Sigmoid colon (tissue), 4 donors: Measurements from ENCODE around the gene TNFRSF18.

ENCODE experiments used
- CTCF ChIP-seq, 4 experiments: fragments of 450-650 bp in 3 of 4; fragments of 200-600 bp in 1 of 4; IDR thresholded peaks; one replicate each; pipeline ENCODE4 v1.5.1; 2016 to 2019; ENCODE audit warnings: antibody characterized with exemption in 4 of 4, mild to moderate bottlenecking in 3 of 4, moderate library complexity in 2 of 4
- EP300 ChIP-seq, 4 donors: sonication (generic); formaldehyde crosslinking; IDR thresholded peaks; one replicate each; pipeline ENCODE4 v1.6.1; 2017; ENCODE audit warnings: antibody characterized with exemption in 4 of 4
- POLR2A ChIP-seq, 2 donors: fragments of 450-650 bp; IDR thresholded peaks; one replicate each; pipeline ENCODE4 v1.6.1; 2016; ENCODE audit warnings: antibody characterized with exemption in 2 of 2, mild to moderate bottlenecking in 2 of 2, moderate library complexity in 2 of 2
- POLR2AphosphoS5 ChIP-seq, 4 donors: sonication (generic); formaldehyde crosslinking; IDR thresholded peaks; one replicate each; pipeline ENCODE4 v1.6.1; 2017; ENCODE audit warnings: antibody characterized with exemption in 4 of 4

- no peak for TF ChIP-seq POLR2AphosphoS5 (IDR thresholded peaks at IDR 0.05)
- no peak for TF ChIP-seq CTCF (IDR thresholded peaks at IDR 0.05)
- TF ChIP-seq POLR2A (IDR thresholded peaks at IDR 0.05), result no peak
- no peak for TF ChIP-seq EP300 (IDR thresholded peaks at IDR 0.05)
Observed at GRCh38 chr1:1173793-1174415, 32.5 kb downstream of the TNFRSF18 start, which contains the start of gene TTLL10.
